Keratinocyte (primary cell): Measurements from ENCODE around the gene PSMG1.

Source experiments
- CTCF ChIP-seq, 3 experiments: IDR thresholded peaks in 1 of 3; conservative IDR thresholded peaks in 1 of 3; optimal IDR thresholded peaks in 1 of 3; 2 replicates in 2 of 3; 3 replicates in 1 of 3; pipeline versions ENCODE3 to v1.5.1; 2011; ENCODE audit warnings: low read length in 3 of 3, mild to moderate bottlenecking in 3 of 3, moderate library complexity in 2 of 3, control low read depth in 1 of 3, inconsistent platforms in 1 of 3; ENCODE audit not compliant: insufficient read depth in 2 of 3; ENCODE audit errors: extremely low read depth in 1 of 3
- EZH2 ChIP-seq: IDR thresholded peaks from one replicate; pipeline ENCODE4 v1.6.1; 2012; ENCODE audit warnings: inconsistent platforms, mild to moderate bottlenecking, low read length, moderate library complexity

DNA sequence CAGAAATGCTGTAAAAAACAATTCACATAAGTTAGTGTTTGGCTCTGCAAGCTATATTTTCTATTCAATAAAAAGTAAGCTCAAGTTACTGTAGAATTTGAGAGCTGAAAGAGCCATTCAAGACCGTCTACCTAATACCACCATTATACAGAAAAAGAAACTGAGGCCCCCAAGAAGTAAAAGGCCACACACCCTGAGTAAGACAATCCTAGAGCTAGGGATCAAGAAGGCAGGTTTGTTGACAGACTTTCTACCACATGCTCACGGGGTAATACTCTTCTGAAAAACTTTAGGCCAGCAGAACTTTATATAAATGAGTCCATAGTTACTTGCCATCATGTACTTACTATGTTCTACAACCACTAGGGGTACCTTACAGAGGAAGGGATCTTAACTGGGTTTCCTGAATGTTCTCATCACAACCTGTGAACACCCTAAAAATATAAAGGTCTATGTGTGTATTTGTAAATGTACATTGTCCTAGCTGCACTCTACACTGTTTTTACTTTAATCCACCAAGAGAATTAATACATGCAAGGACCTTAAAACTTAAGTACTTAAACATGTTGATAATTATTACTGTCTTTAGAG, 2.7 kb downstream of the PSMG1 start:
- TF ChIP-seq EZH2, result no peak
- peak in 2 of 3 experiments; percentile 16 to 34 for TF ChIP-seq CTCF (optimal IDR thresholded peaks at IDR 0.05 in 1 of 3, IDR thresholded peaks at IDR 0.05 in 1 of 3, conservative IDR thresholded peaks at IDR 0.05 in 1 of 3; ENCODE audit: extremely low read depth in 1 of 3, insufficient read depth in 2 of 3, low read length in 3 of 3)
